Left cardiac atrium (tissue), 4 donors: ENCODE results near the gene KIAA1328. TPM values are rescaled to one million over a fixed set of nuclear protein-coding genes. Genes with fewer than 3 reads are reported as not detected.

Experiments
- ATAC-seq, 2 donors: fragments of 200-7000 bp; cut with Tn5 transposase; one replicate each; pipeline ENCODE4 v1.9.1; 2020; ENCODE audit warnings: mild to moderate bottlenecking in 2 of 2, moderate library complexity in 2 of 2
- DNase-seq: peaks from one replicate; pipeline ENCODE4 v3.0.0-alpha.2; 2020
- intact Hi-C, 2 donors: fragments of 100-400 bp; cut with DNase I; formaldehyde crosslinking; loops; one replicate each; pipeline versions ENCODE4 v1.14.1 to v1.15.1; 2022 to 2023
- total RNA-seq, 2 donors: library from RNA; stranded (reverse); fragmentation: NEBNext Ultra II Directional; extraction: Animal tissue kit (Norgen Biotek cat#: 25700); gene quantifications; one replicate each; pipeline ENCODE4 v1.2.1, GENCODE V29; 2021
- donor health status: DM: no; HTN: yes; CAD: no.
- donor health status: DM: no; HTN: yes; CAD: no; lungs with severe emphysema.
- donor health status: DM: yes; HTN: yes; CAD: no.
- donor health status: Dilated cardiomyopathy.

Gene KIAA1328
- total RNA-seq, 2 donors from 2014 or later, result 5.4 to 6.5 TPM

GRCh38 chr18:36912887-36913286 lies 84.0 kb downstream of the KIAA1328 start:
- DNase-seq, result no peak
- ATAC-seq, result no peak
- intact Hi-C loops, result no loop called here

DNA sequence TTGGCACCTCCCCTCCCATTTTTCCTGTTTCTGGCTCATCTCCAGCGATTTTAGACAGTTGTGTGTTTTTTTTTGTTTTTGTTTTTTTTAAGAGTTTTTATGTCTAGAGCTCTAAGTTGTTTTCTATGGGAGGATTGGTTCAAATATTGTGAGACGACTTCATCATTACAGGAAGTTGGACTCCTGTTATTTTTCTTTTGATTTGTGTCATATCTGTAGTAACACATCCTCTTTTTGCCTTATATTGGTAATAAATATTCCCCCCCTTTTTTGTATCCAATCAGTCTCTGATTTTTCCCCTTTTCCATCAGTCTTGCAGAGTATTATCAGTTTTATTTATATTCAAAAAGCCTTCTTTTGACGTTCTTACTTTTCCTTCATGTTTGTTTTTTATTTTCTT lies 89.0 kb downstream of the KIAA1328 start:
- DNase-seq (no peak), ATAC-seq (no peak)
- intact Hi-C loops, result no loop called here

DNA sequence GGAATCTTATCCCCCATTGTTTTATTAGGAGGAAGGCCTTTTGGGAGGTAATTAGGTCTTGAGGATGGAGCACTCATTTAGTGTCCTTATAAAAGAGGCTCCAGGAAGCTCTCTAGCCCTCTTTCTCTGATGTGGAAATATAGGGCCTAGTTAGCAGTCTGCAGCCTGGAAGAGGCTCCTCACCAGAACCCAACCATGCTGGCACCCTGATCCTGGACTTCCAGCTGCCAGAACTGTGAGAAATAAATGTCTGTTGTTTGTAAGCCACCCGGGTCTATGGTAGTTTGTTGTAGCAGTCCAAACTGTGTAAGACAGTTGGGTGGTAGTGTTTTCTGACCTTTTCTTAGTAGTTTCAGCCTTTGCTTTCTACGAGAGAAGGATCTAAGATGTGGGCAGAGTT lies 100.7 kb downstream of the KIAA1328 start:
- no peak for ATAC-seq
- intact Hi-C loops, result no loop called here
- no peak for DNase-seq

GRCh38 chr18:36931106-36931505 lies 102.2 kb downstream of the KIAA1328 start:
- intact Hi-C loops, result no loop called here
- ATAC-seq, result no peak
- DNase-seq, result no peak

DNA sequence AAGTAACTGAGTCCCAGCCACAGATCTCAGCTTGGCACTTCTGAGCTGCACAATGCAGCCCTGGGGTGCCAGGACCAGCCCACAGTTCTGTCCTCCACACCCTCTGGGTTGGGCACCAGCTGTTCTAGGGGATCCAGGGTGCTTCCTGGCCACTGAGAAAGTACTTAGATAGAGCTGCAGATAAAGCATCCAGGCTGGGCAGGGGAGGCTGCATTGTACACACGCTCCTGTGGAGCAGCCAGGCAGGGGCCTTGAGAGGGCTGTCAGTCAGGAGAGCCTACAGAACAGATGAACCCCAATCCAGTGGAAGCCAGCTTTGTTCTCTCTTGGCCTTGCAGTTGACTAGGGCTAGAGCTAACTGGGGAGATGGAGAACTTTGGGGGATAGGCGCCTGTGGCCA lies 104.6 kb downstream of the KIAA1328 start:
- intact Hi-C loops, result no loop called here
- ATAC-seq, result no peak
- no peak for DNase-seq

- ATAC-seq, result peak; percentile 74 to 96
- no peak for DNase-seq
- intact Hi-C loops, result no loop called here
These were observed 106.0 kb downstream of the KIAA1328 start for GRCh38 chr18:36934884-36935283.

DNA sequence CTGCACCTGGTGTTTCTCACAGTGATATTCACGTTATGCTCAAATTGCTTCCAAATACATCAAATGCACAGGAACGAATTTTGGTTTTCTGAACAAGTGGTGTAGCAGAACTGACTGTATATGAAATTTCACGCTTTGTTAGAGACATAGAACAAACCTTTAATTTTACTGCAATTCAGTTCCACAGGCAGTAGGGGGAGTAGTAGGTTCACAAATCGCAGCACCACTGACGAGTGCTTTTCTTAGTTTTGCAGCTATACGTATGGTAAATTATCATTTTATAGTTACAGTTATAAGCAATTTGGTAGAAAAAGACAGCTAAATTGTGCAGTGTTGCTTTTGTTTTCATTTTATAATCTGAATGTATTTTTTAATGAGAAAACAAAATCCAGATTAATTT lies 113.3 kb downstream of the KIAA1328 start:
- ATAC-seq (no peak), DNase-seq (no peak)
- intact Hi-C loops, result no loop called here

GRCh38 chr18:36947820-36948348 lies 119.0 kb downstream of the KIAA1328 start:
- ATAC-seq (no peak), DNase-seq (no peak)
- intact Hi-C loops, result no loop called here

DNA sequence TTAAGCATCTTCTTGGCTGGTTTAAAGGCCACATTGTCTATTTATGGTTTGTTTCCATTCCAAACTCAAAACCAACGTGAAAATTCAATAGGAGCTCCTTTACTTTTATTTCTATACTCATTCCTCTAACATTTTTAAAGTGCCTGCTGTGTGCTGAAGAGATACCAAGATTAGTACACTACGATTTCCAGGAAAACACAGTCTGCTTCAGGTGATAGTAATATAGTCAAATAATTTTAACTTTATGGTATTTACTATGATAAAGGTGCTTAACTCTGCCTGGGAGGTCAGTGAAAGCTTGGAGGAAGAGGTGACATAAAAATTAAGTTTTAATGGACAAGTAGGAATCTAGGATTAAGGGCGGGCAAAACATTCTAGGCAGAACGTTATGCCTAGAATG lies 121.4 kb downstream of the KIAA1328 start:
- ATAC-seq, result no peak
- DNase-seq, result no peak
- intact Hi-C loops, result no loop called here

- no peak for DNase-seq
- no peak for ATAC-seq
- intact Hi-C loops, result no loop called here
These were observed 122.0 kb downstream of the KIAA1328 start for GRCh38 chr18:36950960-36951359.

DNA sequence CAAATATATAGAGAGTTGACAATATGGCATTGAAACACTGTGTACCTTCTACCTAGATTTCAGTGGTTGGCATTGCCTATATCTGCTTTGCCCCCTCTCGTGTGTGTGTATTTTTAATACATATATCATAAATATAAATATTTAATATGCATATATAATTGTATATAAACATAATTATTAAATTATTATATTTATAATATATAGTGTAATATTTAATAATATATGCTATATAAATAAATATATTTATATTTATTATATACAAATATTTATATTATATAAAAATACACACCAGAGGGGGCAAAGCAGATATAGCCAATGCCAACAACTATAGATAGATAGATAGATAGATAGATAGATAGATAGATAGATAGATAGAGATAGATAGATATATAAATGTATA lies 124.1 kb downstream of the KIAA1328 start:
- ATAC-seq (no peak), DNase-seq (no peak)
- intact Hi-C loops, result no loop called here

DNA sequence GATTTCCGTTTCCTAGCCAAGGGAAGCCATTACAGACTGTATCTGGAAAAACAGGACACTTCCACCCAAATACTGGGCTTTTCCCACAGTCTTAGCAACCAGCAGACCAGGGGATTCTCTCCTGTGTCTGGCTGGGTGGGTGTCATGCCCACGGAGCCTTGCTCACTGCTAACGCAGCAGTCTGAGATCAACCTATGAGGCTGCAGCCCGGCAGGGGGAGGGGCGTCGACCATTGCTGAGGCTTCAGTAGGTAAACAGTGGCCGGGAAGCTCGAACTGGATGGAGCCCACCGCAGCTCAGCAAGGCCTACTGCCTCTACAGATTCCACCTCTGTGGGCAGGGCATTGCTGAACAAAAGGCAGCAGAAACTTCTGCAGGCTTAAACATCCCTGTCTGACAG lies 131.1 kb downstream of the KIAA1328 start:
- DNase-seq (no peak), ATAC-seq (no peak)
- intact Hi-C loops, result no loop called here

- ATAC-seq (no peak), DNase-seq (no peak)
- intact Hi-C loops, result no loop called here
These were observed 134.5 kb downstream of the KIAA1328 start for GRCh38 chr18:36963464-36963863.

DNA sequence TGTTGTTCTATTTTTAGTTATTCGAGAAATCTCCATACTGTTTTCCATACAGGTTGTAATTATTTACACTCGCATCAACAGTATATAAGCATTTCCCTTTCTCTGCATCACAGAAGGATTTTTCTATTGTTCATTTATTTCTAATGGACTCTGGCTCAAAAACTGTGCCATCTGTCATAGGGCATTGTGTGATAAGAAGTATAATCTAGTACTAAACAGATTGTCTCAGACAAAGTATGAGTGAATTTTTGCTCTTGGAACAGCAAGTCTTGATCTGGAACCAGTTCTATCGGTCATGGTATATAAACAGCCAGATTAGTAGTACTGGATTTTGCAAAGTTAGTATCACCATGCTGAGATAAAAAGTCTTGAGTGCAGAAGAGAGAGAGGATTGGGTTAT lies 145.8 kb downstream of the KIAA1328 start:
- DNase-seq, result no peak
- ATAC-seq, result no peak
- intact Hi-C loops, result no loop called here

DNA sequence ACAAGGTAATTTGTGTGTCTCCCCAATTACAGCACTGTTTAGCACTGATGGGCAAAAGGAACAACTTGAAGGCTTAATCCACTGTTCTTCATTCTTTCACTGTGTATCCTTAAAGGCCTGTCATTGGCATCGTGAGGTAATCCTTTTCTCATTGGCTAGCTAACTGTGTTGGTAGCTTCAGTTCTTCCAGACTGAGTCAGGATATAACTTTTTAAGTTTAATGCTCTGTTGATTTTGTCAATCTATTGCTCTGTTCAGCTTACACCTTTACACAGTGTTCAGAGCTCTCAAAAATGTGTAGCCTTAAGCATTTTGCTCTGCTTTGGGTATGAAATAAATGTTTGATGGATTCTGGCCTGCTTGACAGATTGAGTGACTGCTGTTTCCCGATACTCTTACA lies 148.2 kb downstream of the KIAA1328 start:
- intact Hi-C loops, result no loop called here
- DNase-seq, result no peak
- no peak for ATAC-seq

DNA sequence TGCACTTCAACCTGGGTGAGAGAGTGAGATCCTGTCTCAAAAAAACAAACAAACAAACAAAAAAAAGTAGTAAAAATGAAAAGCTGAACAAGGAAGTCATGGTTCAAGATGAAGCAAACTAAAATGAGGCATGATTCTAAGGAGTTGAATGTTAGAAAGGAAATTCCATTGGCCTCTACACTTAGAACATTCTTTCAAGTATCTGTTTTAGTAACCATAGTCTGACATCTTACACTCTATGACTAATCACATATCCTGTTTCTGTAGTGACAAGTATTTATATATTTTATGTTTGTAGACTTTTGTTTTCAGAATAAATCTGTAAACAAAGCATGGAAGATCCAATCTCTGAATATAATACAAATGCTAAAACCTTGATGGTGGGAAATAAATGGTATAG lies 164.1 kb downstream of the KIAA1328 start:
- no peak for DNase-seq
- ATAC-seq, result no peak
- intact Hi-C loops, result no loop called here

GRCh38 chr18:37006742-37007141 lies 177.8 kb downstream of the KIAA1328 start:
- intact Hi-C loops, result no loop called here
- ATAC-seq (no peak), DNase-seq (no peak)

- ATAC-seq (no peak), DNase-seq (no peak)
- intact Hi-C loops, result no loop called here
These were observed 183.5 kb downstream of the KIAA1328 start for GRCh38 chr18:37012452-37012851.

- no peak for DNase-seq
- ATAC-seq, result no peak
- intact Hi-C loops, result no loop called here
These were observed 190.4 kb downstream of the KIAA1328 start for GRCh38 chr18:37019157-37019827.

DNA sequence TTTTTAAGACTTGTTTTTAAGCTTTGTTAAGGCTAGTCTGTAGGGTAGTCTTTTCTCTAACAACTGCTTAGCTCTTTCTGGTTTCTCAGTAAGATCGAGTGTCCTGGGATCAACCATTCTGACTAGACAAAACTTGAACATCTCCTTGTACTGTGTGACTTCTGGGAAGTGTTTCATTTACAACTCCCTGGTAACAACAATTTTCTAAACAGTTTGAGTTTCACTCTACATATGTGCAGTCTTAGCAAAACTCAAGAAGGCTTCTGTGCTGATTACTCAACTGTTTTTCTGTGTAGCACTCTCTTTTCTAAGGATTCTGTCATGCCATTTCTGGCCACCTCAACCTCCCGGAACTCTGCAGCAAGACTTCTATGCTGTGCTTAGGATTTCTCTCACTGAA lies 204.5 kb downstream of the KIAA1328 start:
- DNase-seq (no peak), ATAC-seq (no peak)
- intact Hi-C loops, result no loop called here

GRCh38 chr18:37042381-37042780 lies 213.5 kb downstream of the KIAA1328 start:
- ATAC-seq, result no peak
- no peak for DNase-seq
- intact Hi-C loops, result no loop called here
